ENCODE data around the gene SYT9.
"Not testable (repeated sequence)": the region's sequence is repeated elsewhere in the genome, so short reads cannot be mapped to it uniquely, and the experiment has no call there.

Gene SYT9

DNA sequence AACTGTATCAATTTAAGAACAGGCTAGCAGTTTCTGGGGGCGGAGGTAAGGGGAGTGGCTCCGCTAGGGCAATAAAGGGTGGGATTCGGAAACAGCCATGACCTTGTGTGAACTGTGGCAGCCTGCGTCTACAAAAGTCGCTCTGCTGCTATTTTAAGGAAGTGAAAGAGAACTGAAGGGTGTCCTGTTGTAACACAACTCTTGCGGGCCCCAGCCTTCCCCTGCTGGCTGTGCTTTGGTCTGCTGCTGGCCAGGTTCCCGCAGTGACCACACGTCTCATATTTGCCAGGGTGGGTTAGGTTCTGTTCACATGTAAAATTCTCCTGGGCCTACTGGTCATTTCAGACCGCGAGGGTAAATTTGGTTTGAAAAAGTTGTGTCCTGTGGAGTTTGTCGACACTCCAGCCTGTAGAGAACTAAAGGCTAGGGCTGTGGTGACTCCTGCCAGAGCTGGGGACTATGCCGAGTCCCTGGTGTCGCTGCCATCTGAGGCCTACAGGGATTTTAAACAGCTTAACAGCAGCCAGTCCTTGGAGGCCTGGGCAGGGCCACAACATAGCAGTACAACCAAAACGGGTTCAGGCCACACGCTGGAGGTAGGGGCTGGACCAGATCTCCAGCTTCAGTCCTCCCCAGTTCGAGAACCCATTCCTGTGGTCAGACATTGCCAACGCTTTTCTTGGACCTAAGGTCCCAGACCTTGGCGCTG, 261.0 kb downstream of the SYT9 start:
- Mint-ChIP-seq H3K4me3 (peak overlapping the region; percentile 88), H3K27me3 (ENCODE audit: low read depth, poor library complexity) (peaks cover 39% of the 10 kb centered on the region), H3K36me3 (ENCODE audit: low read depth) (no peaks in the 10 kb centered on the region), H3K4me1 (peaks cover 37% of the 10 kb centered on the region), H3K9me3 (no peaks in the 10 kb centered on the region), H3K27ac (peak overlapping the region; percentile 91)
- TF ChIP-seq, protein P1, sequence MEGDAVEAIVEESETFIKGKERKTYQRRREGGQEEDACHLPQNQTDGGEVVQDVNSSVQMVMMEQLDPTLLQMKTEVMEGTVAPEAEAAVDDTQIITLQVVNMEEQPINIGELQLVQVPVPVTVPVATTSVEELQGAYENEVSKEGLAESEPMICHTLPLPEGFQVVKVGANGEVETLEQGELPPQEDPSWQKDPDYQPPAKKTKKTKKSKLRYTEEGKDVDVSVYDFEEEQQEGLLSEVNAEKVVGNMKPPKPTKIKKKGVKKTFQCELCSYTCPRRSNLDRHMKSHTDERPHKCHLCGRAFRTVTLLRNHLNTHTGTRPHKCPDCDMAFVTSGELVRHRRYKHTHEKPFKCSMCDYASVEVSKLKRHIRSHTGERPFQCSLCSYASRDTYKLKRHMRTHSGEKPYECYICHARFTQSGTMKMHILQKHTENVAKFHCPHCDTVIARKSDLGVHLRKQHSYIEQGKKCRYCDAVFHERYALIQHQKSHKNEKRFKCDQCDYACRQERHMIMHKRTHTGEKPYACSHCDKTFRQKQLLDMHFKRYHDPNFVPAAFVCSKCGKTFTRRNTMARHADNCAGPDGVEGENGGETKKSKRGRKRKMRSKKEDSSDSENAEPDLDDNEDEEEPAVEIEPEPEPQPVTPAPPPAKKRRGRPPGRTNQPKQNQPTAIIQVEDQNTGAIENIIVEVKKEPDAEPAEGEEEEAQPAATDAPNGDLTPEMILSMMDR (IDR thresholded peaks at IDR 0.05) = no peak
- peak; percentile 38 for DNase-seq

GRCh38 chr11:7513234-7514098, 261.8 kb downstream of the SYT9 start, which contains the start of gene PPFIBP2:
Gene PPFIBP2, plus strand, starts transcription at chr11:7513999. Its CDS starts 35,477 bp downstream, at chr11:7549476.
- Mint-ChIP-seq H3K4me3 (peak within 1 kb of the TSS; percentile 88), H3K4me1 (peaks cover 37% of the 10 kb centered on the region), H3K9me3 (peaks cover 3% of the 10 kb centered on the region), H3K27me3 (ENCODE audit: low read depth, poor library complexity) (peaks cover 35% of the 10 kb centered on the region), H3K36me3 (ENCODE audit: low read depth) (no peaks in the 10 kb centered on the region), H3K27ac (peak within 1 kb of the TSS; percentile 91)
- DNase-seq = peak; percentile 87
- TF ChIP-seq, protein P1 (IDR thresholded peaks at IDR 0.05) = peak; percentile 49

DNA sequence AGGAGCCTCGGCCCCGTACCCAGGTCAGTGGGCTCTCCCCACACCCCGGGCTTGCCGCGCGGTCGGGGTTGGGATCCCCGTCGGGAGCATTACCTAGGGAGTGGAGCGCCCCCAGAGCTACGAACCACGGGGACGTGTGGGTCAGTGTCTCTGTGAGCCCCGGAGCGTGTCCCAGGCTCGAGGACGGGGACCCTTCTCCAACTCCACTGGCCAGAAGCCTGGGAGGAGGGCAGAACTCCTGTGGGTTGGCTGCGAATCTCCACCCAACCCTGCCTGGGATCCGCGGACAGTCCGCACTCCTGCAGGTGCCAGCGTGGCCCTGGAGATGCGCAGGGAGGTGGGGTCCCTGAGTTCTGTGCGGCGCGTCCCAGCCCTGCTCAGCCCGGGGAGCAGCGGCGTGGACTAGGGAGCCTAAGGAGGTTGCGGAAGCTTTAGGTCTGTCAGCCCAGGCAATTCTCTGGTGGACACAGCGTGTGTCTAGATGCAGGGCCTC, 262.4 kb downstream of the SYT9 start:
- Mint-ChIP-seq H3K27ac (no peak overlapping the region), H3K9me3 (peaks cover 7% of the 10 kb centered on the region), H3K36me3 (ENCODE audit: low read depth) (peaks cover 4% of the 10 kb centered on the region), H3K27me3 (ENCODE audit: low read depth, poor library complexity) (peaks cover 34% of the 10 kb centered on the region), H3K4me1 (peaks cover 37% of the 10 kb centered on the region), H3K4me3 (peak overlapping the region; percentile 81)
- DNase-seq = no peak
- TF ChIP-seq, protein P1 (IDR thresholded peaks at IDR 0.05) = no peak

- no peak for DNase-seq
- peak overlapping the region; percentile 81 for H3K4me3 Mint-ChIP-seq
- H3K27ac Mint-ChIP-seq = no peak overlapping the region
- peaks cover 7% of the 10 kb centered on the region for H3K9me3 Mint-ChIP-seq
- H3K27me3 Mint-ChIP-seq (ENCODE audit: low read depth, poor library complexity) = peaks cover 34% of the 10 kb centered on the region
- peaks cover 37% of the 10 kb centered on the region for H3K4me1 Mint-ChIP-seq
- H3K36me3 Mint-ChIP-seq (ENCODE audit: low read depth) = peaks cover 6% of the 10 kb centered on the region
- TF ChIP-seq, protein P1 (IDR thresholded peaks at IDR 0.05) = no peak
These were observed 263.8 kb downstream of the SYT9 start for GRCh38 chr11:7515447-7515886.

DNA sequence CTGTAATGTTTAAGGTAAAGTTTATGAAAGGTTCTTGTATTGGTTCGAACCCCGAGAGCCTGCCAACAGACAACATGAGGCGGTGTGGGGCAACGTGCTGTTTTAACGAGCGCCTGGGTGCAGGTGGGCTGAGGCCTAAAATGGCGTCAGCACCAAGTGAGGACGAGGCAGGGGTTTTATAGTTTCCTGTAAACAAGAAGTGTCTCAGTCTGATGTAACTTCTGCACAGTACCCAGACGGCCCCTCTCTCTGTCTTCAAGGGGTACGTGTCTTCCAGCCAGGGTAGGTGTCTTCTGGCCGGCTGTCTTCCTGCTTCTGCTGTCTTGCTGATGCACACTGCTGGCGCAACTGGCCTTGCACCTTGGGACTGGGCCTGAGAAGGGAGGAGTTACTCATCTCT, 264.8 kb downstream of the SYT9 start:
- Mint-ChIP-seq H3K27me3 (ENCODE audit: low read depth, poor library complexity) (peaks cover 34% of the 10 kb centered on the region), H3K36me3 (ENCODE audit: low read depth) (peaks cover 6% of the 10 kb centered on the region), H3K4me1 (peaks cover 31% of the 10 kb centered on the region), H3K27ac (no peak overlapping the region), H3K9me3 (peaks cover 7% of the 10 kb centered on the region), H3K4me3 (no peak overlapping the region)
- TF ChIP-seq, protein P1 (IDR thresholded peaks at IDR 0.05) = no peak
- no peak for DNase-seq

DNA sequence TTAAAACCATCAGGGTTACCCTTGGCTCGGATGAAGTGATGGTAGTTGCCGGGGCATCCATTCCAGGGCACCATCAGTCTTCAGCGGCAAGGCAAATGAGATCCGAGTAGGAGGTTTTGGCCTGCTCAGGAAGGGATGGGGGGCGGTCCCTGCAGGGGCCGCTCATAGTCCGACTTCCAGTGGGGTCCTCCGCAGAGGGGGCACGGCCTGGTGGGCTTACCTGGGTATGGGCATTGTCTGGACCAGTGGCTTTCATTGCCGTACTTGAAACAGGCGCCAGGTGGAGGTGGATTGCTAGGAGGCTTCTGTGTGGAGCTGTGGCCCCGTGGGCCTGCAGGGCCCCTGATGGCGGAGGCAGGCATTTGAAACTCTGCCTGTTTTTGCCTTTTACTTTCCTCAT, 266.0 kb downstream of the SYT9 start:
- not testable (repeated sequence) for DNase-seq; H3K27ac Mint-ChIP-seq; H3K36me3 Mint-ChIP-seq (ENCODE audit: low read depth); H3K4me3 Mint-ChIP-seq; H3K9me3 Mint-ChIP-seq
- Mint-ChIP-seq H3K4me1 (peaks cover 19% of the 10 kb centered on the region), H3K27me3 (ENCODE audit: low read depth, poor library complexity) (peaks cover 34% of the 10 kb centered on the region)
